HG02981 (cell line): Measurements from ENCODE around the gene CNOT4.
A peak's percentile ranks its signal among the peaks of the same experiment; 100 is the strongest.
"Not testable (repeated sequence)": the region's sequence is repeated elsewhere in the genome, so short reads cannot be mapped to it uniquely, and the experiment has no call there.

Source experiments
- ATAC-seq: cut with Tn5 transposase; IDR thresholded peaks from one replicate; pipeline ENCODE4 v1.9.1; 2021; ENCODE audit warnings: mild to moderate bottlenecking, moderate library complexity; ENCODE audit not compliant: unreplicated experiment

The CNOT4 gene

GRCh38 chr7:135512135-135512887, 2.4 kb upstream of the CNOT4 start:
- peak; percentile 38 for ATAC-seq

DNA sequence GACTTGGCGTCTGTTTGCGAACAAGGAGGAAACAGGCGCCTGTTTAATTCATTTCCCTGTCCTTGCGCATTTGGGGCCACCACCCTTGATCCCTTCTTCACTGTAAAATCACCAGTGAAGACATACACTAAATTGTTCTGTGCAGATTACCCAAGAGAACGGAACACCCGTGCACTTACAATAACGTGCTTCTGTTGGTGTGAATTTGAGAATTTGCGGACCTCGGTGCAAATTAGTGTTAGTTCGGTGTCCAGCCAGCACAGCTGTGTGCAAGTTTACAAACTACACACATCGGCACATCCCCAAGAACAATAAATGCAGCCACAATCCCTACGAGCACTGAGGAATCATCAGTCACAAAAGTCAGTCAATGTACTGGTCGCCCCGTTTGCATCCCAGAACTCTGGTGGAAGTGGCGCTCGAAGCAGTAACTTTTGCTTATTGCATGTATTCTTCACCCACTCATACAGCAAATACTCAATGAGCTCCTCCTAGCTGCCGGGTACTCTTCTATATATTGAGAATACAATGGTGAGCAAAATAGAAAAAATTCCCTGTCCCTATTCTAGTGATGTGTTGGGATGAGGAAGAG, 786 bp upstream of the CNOT4 start:
- ATAC-seq = no peak

GRCh38 chr7:135509589-135509838, 388 bp downstream of the CNOT4 start:
- no peak for ATAC-seq

- ATAC-seq = no peak
Measured at GRCh38 chr7:135508883-135509588, 866 bp downstream of the CNOT4 start.

DNA sequence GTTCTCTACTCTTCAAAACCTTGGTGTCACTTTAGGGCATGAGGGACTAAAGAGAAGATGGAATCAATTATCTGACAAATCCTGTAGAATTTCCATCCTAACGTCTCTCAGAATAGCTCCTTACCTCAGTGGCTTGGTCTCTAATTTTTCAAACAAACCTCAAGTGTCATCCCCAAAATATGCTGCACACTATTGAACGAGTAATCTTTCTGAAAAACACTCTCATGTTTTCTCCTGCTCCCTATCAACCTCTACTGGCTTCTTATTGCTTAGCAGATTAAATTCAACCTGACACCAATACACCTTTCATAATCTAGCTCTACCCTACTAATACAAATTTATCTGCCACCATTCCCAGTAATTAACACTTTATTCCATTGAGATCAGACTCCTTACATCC, 8.5 kb downstream of the CNOT4 start:
- no peak for ATAC-seq

- ATAC-seq = no peak
Measured at GRCh38 chr7:135499818-135500217, 10.1 kb downstream of the CNOT4 start.

GRCh38 chr7:135497161-135497560, 12.7 kb downstream of the CNOT4 start:
- ATAC-seq = not testable (repeated sequence)

DNA sequence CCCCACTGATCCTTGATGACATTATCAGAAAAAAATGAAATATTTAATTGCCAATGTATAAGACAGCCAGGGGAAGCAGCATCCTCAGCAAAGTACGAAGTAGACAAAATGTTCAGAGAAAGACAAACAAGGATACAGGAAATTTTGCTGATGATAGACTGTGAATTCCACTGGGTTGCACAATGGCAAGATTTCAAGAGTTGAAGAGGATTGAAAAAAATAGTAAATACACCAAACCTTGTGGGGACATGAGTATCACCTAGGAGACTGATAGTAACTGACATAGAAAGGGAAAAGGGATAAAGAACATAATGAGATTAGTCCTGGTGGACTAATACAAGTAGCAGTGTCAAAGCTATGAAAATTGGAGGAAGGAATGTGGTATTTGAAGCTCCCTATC, 16.5 kb downstream of the CNOT4 start:
- ATAC-seq = no peak

- no peak for ATAC-seq
Measured at GRCh38 chr7:135492151-135492550, 17.8 kb downstream of the CNOT4 start.

DNA sequence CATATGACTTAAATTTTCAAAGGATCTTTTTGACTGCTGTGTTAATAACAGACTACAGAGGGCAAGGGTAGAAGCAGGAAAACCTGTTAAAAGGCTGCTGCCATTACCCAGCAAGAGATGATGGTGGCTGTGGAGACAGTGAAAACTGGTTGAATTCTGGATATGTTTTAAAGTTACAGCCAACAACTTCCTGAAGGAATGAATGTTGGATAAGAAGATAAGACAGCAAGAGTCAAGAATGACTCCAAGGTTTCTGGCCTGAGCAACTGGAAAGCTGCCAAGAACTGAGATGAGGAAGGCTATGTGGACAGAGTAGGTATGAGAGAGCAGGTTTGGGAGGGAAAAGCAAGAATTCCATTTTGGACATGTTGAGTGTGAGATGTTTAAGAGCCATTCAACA, 19.1 kb downstream of the CNOT4 start:
- no peak for ATAC-seq

- ATAC-seq = no peak
Measured at GRCh38 chr7:135489791-135490190, 20.1 kb downstream of the CNOT4 start.

DNA sequence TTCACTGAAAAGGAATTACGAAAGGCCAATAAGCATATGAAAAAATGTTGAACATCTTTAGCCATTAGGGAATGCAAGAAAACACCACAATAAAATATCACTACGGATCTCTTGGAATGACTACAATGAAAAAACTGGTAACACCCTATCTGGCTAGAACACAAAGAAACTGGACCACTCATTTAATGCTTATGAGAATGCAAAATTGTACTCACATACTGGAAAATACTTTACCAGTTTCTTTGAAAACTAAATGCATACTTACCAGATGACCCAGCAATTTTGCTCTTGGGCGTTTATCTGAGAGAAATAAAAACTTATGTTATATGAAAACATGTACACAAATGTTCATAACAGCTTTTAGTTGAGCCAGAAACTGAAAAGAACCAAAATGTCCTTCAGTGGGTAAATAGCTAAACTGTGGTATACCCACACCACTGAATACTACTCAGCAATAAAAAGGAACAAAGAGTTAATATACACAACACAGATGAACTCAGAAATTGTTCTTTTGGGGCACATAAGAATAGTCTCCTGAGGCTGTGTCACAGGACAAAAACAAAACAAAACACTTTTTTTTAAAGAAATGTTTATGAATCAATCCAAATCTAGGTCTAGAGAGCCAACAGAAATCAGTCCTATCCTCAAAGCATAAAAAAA, 23.5 kb downstream of the CNOT4 start:
- ATAC-seq = no peak

DNA sequence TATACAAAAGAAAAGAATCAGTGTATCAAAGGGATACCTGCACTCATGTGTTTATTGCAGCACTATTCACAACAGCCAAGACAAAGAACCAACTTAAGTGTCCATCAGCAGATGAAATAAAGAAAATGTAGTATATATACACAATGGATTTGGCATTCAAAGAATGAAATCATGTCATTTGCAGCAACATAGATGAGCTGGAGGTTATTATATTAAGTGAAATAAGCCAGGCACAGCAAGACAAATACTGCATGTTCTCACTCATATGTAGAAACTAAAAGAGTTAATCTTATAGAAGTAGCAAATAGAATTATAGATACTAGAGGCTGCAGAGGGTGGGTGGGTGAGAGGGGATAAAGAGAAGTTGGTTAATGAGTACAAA, 28.3 kb downstream of the CNOT4 start:
- ATAC-seq = no peak

- no peak for ATAC-seq
Measured at GRCh38 chr7:135480966-135481597, 28.8 kb downstream of the CNOT4 start.

DNA sequence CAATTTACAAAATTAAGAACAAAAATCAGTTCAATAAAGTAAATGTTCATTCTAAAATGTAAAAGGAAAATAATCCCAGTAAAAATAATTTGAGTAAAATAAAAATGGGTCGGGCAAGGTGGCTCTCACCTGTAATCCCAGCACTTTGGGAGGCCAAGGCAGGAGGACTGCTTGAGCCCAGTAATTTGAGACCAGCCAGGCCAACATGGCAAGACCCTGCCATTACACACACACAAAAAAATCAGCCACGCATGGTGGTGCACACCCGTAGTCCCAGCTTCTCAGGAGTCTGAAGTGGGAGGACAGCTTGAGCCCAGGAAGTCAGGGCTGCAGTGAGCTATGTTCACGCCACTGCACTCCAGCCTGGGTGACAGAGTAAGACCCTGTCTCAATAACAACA, 34.4 kb downstream of the CNOT4 start:
- no peak for ATAC-seq

GRCh38 chr7:135469705-135470104, 40.2 kb downstream of the CNOT4 start:
- ATAC-seq = not testable (repeated sequence)

DNA sequence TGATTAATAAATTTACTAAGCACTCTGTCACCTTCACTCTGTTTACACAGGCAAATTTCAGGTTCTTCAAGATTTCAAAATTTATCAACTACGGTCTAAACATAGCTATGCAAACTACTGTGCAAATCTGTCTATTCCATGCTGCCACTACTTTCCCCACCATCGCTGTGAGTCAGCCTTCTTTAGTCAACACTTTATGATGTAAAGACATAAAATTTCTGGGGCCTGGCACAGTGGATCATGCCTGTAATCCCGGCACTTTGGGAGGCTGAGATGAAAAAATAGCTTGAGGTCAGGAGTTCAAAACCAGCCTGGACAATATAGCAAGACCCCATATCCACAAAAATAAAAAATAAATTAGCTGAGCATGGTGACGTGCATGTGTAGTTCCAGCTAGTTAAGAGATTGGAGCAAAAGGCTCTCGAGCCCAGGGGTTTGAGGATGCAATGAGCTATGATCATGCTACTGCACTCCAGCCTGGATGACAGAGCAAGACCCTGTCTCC, 42.6 kb downstream of the CNOT4 start:
- peak; percentile 52 for ATAC-seq

DNA sequence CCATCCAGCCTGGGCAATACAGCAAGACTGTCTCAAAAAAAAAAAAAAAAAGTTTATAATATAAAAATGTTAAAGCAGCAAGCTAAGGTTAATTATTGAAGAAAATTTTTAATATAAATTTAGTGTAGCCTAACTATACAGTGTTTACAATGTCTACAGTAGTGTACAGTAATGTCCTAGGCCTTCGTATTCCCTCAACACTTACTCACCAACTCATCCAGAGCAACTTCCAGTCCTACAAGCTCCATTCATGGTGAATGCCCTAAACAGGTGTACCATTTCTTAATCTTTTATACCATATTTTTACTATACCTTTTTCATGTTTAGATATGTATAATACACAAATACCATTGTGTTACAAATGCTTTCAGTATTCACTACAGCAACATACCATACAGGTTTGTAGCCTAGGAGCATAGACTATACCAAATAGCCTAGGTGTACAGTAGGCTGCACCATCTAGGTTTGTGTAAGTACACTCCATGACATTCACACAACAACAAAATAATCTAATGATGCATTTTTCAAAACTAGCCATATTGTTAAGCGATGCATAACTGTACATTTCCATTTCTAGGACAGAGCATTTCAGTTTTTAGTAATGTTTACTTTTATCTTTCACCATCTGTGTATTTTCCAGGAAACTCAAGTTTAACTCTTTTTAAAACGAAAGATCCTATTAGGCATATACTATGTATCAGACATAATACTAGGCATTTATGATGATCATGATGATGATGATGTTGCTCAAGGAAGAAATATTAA, 43.3 kb downstream of the CNOT4 start:
- ATAC-seq = no peak

DNA sequence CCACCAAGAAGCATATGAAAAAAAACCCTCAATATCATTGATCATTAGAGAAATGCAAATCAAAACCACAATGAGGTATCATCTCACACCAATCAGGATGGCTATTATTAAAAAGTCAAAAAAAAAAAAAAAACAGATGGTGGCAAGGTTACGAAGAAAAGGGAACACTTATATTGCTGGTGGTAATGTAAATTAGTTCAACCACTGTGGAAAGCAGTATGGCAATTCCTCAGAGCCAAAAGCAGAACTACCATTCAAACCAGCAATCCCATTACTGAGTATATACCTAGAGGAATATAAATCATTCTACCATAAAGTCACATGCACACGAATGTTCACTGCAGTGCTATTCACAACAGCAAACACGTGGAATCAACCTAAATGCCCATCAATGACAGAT, 46.0 kb downstream of the CNOT4 start:
- no peak for ATAC-seq

DNA sequence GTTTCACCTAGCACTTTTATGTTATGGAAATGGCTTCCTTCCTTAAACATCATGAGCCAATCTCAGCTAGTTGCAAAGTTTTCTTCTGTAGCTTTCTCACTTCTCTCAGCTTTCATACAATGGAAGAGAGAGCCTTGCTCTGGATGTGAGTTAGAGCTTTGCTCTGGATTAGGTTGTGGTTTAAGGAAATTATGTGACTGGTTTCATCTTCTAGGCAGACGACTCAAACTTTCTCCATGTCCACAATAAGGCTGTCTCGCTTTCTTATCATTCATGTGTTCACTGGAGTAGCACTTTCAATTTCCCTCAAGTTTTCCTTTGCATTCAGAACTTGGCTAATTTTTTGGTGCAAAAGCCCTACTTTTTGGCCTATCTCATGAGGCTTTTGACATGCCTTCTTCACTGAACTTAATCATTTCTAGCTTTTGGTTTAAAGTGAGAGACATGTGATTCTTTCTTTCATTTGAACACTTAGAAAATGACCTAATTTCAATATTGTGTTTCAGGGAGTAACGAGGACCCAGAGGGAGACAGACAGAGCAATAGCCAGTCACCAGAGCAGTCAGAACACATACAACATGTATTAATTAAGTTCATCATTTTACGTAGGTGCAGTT, 49.8 kb downstream of the CNOT4 start:
- ATAC-seq = no peak
